KMS-11 (cell line): ENCODE data around the gene PUM2.

Experiments used
- H2AFZ ChIP-seq: fragments of 200-600 bp; sonication (generic); 2 replicates; pipeline ENCODE4 v1.6.1; 2016; ENCODE audit warnings: antibody characterized with exemption, mixed run types, low read depth
- H3K27ac ChIP-seq: fragments of 200-600 bp; sonication (generic); 2 replicates; pipeline ENCODE4 v1.6.1; 2016; ENCODE audit warnings: mild to moderate bottlenecking, mixed run types
- H3K27me3 ChIP-seq: fragments of 200-600 bp; sonication (generic); 2 replicates; pipeline ENCODE4 v1.6.1; 2017; ENCODE audit warnings: mild to moderate bottlenecking, low read depth, mixed run types, moderate library complexity; ENCODE audit not compliant: insufficient read depth
- H3K36me3 ChIP-seq: fragments of 200-600 bp; sonication (generic); 2 replicates; pipeline ENCODE4 v1.6.1; 2017; ENCODE audit warnings: mild to moderate bottlenecking, mixed run types; ENCODE audit not compliant: insufficient read depth
- H3K4me1 ChIP-seq: fragments of 200-600 bp; sonication (generic); 2 replicates; pipeline ENCODE4 v1.6.1; 2016; ENCODE audit warnings: mild to moderate bottlenecking, low read depth, mixed run types; ENCODE audit not compliant: poor library complexity, severe bottlenecking
- H3K4me2 ChIP-seq: fragments of 200-600 bp; sonication (generic); 2 replicates; pipeline ENCODE4 v1.7.0; 2016; ENCODE audit warnings: mild to moderate bottlenecking, mixed run types
- H3K4me3 ChIP-seq: fragments of 200-600 bp; sonication (generic); IDR thresholded peaks from 2 replicates; pipeline ENCODE4 v1.6.1; 2017; ENCODE audit warnings: low read depth, low read length, mixed read lengths; ENCODE audit not compliant: insufficient read depth
- H3K79me2 ChIP-seq: fragments of 200-600 bp; sonication (generic); 2 replicates; pipeline ENCODE4 v1.6.1; 2016; ENCODE audit warnings: low read depth, mixed run types; ENCODE audit not compliant: insufficient read depth
- H3K9ac ChIP-seq: fragments of 200-600 bp; sonication (generic); 2 replicates; pipeline ENCODE4 v1.6.1; 2016; ENCODE audit warnings: mild to moderate bottlenecking, mixed run types
- H4K20me1 ChIP-seq: fragments of 200-600 bp; sonication (generic); 2 replicates; pipeline ENCODE4 v1.6.1; 2016; ENCODE audit warnings: mild to moderate bottlenecking, mixed run types; ENCODE audit not compliant: insufficient read depth
- TF ChIP-seq, protein P1 (sequence below): fragments of 200-600 bp; sonication (generic); conservative IDR thresholded peaks from 2 replicates; pipeline ENCODE4 v1.6.1; 2017; ENCODE audit warnings: low read depth, mild to moderate bottlenecking, antibody characterized with exemption, low read length, moderate library complexity, mixed read lengths

The PUM2 gene

DNA sequence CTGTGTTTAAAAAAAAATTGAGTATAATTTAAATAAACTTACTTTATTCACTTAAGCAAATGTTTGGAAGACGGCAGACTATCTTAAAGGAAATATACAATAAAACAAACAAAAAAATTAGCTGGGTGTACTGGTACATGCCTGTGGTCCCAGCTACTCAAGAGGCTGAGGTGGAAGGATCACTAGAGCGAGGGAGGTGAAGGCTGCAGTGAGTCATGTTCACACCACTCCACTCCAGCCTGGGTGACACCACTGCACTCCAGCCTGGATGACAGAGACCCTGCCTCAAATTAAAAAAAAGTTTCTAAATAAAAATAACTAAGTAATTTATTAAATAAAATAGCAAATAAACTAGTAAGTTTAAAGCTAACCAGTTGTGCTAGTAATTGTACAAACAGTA lies 7.5 kb downstream of the PUM2 start:
- H3K4me1 ChIP-seq = peaks cover 43% of the 10 kb centered on the region
- H3K27ac ChIP-seq = no peak overlapping the region
- no peak overlapping the region for H2AFZ ChIP-seq
- TF ChIP-seq, protein P1, sequence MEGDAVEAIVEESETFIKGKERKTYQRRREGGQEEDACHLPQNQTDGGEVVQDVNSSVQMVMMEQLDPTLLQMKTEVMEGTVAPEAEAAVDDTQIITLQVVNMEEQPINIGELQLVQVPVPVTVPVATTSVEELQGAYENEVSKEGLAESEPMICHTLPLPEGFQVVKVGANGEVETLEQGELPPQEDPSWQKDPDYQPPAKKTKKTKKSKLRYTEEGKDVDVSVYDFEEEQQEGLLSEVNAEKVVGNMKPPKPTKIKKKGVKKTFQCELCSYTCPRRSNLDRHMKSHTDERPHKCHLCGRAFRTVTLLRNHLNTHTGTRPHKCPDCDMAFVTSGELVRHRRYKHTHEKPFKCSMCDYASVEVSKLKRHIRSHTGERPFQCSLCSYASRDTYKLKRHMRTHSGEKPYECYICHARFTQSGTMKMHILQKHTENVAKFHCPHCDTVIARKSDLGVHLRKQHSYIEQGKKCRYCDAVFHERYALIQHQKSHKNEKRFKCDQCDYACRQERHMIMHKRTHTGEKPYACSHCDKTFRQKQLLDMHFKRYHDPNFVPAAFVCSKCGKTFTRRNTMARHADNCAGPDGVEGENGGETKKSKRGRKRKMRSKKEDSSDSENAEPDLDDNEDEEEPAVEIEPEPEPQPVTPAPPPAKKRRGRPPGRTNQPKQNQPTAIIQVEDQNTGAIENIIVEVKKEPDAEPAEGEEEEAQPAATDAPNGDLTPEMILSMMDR = no peak
- peaks cover 98% of the 10 kb centered on the region for H4K20me1 ChIP-seq
- H3K27me3 ChIP-seq = no peaks in the 10 kb centered on the region
- H3K36me3 ChIP-seq = no peaks in the 10 kb centered on the region
- no peak overlapping the region for H3K4me3 ChIP-seq
- peaks cover 100% of the 10 kb centered on the region for H3K79me2 ChIP-seq
- H3K9ac ChIP-seq = no peak overlapping the region
- no peak overlapping the region for H3K4me2 ChIP-seq

DNA sequence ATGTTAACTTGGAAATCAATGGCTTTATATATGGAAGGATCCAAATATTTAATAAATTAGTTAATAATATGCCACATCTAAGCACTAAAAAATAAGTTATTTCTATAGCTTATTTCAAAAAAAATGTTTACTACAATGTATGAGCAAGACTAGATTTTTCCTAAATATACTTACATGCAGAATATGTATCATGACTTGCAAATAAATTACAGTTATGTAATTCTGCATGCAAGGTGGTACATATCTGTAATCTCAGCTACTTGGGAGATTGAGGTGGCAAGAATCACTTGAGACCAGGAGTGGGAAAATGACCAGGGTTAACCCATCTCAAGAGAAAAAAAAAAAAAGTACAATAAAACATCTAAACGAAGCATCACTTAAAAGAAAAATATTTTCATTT lies 11.6 kb downstream of the PUM2 start:
- no peak overlapping the region for H3K27ac ChIP-seq
- H4K20me1 ChIP-seq = peaks cover 93% of the 10 kb centered on the region
- H3K4me2 ChIP-seq = no peak overlapping the region
- TF ChIP-seq, protein P1 = no peak
- no peak overlapping the region for H3K4me3 ChIP-seq
- H3K27me3 ChIP-seq = no peaks in the 10 kb centered on the region
- H3K4me1 ChIP-seq = peaks cover 29% of the 10 kb centered on the region
- no peaks in the 10 kb centered on the region for H3K36me3 ChIP-seq
- H2AFZ ChIP-seq = no peak overlapping the region
- H3K79me2 ChIP-seq = peaks cover 100% of the 10 kb centered on the region
- H3K9ac ChIP-seq = no peak overlapping the region

DNA sequence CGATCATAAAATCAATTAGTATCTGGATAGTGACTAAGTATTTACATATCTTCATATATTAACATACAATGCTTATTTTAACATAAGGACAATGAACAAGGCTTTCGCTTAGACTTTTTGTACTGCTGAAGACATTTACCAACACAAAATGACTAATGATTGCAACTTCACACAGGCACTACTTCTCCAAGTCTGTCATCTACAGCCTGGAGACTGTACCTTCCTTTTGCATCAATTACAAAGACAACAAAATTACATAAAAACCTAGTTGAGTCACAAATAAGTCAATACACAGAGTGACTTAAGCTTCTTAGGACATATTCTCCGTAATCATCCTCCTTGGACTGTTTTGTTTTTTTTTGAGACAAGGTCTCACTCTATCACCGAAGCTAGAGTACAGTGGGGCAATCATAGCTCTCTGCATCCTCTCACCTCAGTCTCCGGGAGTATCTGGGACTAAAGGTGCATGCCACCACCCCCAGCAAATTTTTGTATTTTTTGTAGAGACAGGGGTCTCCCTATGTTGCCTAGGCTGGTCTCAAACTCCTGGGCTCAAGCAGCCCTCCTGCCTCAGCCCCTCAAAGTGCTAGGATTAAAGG lies 15.9 kb downstream of the PUM2 start:
- no peak overlapping the region for H3K27ac ChIP-seq
- TF ChIP-seq, protein P1 = no peak
- no peak overlapping the region for H3K4me2 ChIP-seq
- peaks cover 11% of the 10 kb centered on the region for H3K4me1 ChIP-seq
- no peak overlapping the region for H3K9ac ChIP-seq
- no peaks in the 10 kb centered on the region for H3K27me3 ChIP-seq
- H2AFZ ChIP-seq = no peak overlapping the region
- peaks cover 80% of the 10 kb centered on the region for H4K20me1 ChIP-seq
- H3K36me3 ChIP-seq = no peaks in the 10 kb centered on the region
- peaks cover 100% of the 10 kb centered on the region for H3K79me2 ChIP-seq
- H3K4me3 ChIP-seq = no peak overlapping the region

DNA sequence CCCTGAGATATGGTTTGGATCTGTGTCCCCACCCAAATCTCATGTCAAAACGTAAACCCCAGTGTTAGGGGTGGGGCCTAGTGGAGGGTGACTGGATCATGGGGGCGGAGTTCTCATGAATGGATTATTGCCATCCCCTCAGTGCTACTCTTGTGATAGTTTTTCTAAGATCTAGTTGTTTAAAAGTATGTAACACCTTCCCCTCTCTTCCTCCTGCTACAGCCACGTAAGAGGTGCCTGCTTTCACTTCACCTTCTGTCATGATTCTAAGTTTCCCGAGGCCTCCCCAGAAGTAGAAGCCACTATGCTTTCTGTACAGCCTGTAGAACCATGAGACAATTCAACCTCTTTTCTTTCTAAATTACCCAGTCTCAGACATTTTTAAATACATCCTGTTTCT lies 16.9 kb downstream of the PUM2 start:
- TF ChIP-seq, protein P1 = no peak
- Histone ChIP-seq H3K9ac (no peak overlapping the region), H2AFZ (no peak overlapping the region), H3K79me2 (peaks cover 100% of the 10 kb centered on the region), H3K27ac (no peak overlapping the region), H3K27me3 (no peaks in the 10 kb centered on the region), H3K4me2 (no peak overlapping the region), H3K4me3 (no peak overlapping the region), H4K20me1 (peaks cover 73% of the 10 kb centered on the region), H3K4me1 (peaks cover 3% of the 10 kb centered on the region), H3K36me3 (no peaks in the 10 kb centered on the region)
